Type B pancreatic cell (in vitro differentiated cells): Measurements from ENCODE around the gene CAPRIN1. TPM values are rescaled to one million over a fixed set of nuclear protein-coding genes. Genes with fewer than 3 reads are reported as not detected.

Experiments used
- DNase-seq: peaks from one replicate; pipeline ENCODE4 v3.0.0; 2021; ENCODE audit warnings: mixed read lengths; ENCODE audit not compliant: unreplicated experiment; ENCODE audit errors: extremely low spot score
- H3K27ac Mint-ChIP-seq: 2 replicates; pipeline ENCODE4 v1.8.0; 2021; ENCODE audit warnings: mild to moderate bottlenecking, mixed read lengths
- H3K27me3 Mint-ChIP-seq: 2 replicates; pipeline ENCODE4 v1.8.0; 2021; ENCODE audit warnings: mixed read lengths
- H3K36me3 Mint-ChIP-seq: 2 replicates; pipeline ENCODE4 v1.8.0; 2021; ENCODE audit warnings: mixed read lengths
- H3K4me1 Mint-ChIP-seq: one replicate; pipeline ENCODE4 v1.8.0; 2021; ENCODE audit warnings: mixed read lengths; ENCODE audit not compliant: unreplicated experiment
- H3K4me3 Mint-ChIP-seq: 2 replicates; pipeline ENCODE4 v1.8.0; 2021; ENCODE audit warnings: mild to moderate bottlenecking, mixed read lengths
- H3K9me3 Mint-ChIP-seq: 2 replicates; pipeline ENCODE4 v1.8.0; 2021; ENCODE audit warnings: mixed read lengths
- total RNA-seq: library from RNA; stranded (reverse); gene quantifications from 2 replicates; pipeline ENCODE4 v1.2.1, GENCODE V29; 2021; ENCODE audit warnings: low replicate concordance
- TF ChIP-seq, protein P1 (sequence below): fragments of 200-600 bp; sonication (generic); conservative IDR thresholded peaks from 2 replicates; pipeline ENCODE4 v1.5.0; 2021; ENCODE audit warnings: antibody characterized with exemption, mild to moderate bottlenecking

Gene CAPRIN1
- total RNA-seq, 1 donor from 2014 or later: 277 TPM

- no peak overlapping the region for H3K4me3 Mint-ChIP-seq
- H3K9me3 Mint-ChIP-seq: no peaks in the 10 kb centered on the region
- H3K36me3 Mint-ChIP-seq: peaks cover 29% of the 10 kb centered on the region
- no peak for DNase-seq
- TF ChIP-seq, protein P1, sequence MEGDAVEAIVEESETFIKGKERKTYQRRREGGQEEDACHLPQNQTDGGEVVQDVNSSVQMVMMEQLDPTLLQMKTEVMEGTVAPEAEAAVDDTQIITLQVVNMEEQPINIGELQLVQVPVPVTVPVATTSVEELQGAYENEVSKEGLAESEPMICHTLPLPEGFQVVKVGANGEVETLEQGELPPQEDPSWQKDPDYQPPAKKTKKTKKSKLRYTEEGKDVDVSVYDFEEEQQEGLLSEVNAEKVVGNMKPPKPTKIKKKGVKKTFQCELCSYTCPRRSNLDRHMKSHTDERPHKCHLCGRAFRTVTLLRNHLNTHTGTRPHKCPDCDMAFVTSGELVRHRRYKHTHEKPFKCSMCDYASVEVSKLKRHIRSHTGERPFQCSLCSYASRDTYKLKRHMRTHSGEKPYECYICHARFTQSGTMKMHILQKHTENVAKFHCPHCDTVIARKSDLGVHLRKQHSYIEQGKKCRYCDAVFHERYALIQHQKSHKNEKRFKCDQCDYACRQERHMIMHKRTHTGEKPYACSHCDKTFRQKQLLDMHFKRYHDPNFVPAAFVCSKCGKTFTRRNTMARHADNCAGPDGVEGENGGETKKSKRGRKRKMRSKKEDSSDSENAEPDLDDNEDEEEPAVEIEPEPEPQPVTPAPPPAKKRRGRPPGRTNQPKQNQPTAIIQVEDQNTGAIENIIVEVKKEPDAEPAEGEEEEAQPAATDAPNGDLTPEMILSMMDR: no peak
- no peaks in the 10 kb centered on the region for H3K4me1 Mint-ChIP-seq
- H3K27me3 Mint-ChIP-seq: no peaks in the 10 kb centered on the region
- no peak overlapping the region for H3K27ac Mint-ChIP-seq
Measured at GRCh38 chr11:34134765-34135164, 83.2 kb downstream of the CAPRIN1 start.

DNA sequence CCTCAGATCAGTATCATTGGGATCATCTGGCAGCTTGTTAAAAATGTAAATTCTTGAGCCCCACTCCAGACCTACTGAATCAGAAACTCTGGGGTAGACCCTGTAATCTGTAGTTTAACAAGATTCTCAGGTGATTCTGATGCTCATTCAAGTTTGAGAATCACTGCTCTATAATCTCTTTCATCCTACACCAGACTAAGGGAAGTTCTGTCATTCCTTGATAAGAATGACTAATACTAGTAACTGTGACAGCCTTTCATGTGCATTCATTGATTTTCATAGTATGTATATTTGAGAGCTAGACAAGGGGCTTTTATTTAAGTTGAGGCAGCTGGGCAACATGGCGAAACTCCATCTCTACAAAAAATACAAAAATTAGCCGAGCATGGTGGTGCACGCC lies 83.9 kb downstream of the CAPRIN1 start:
- TF ChIP-seq, protein P1: no peak
- H3K4me3 Mint-ChIP-seq: no peak overlapping the region
- H3K27me3 Mint-ChIP-seq: no peaks in the 10 kb centered on the region
- no peak for DNase-seq
- H3K4me1 Mint-ChIP-seq: no peaks in the 10 kb centered on the region
- peaks cover 29% of the 10 kb centered on the region for H3K36me3 Mint-ChIP-seq
- H3K9me3 Mint-ChIP-seq: no peaks in the 10 kb centered on the region
- H3K27ac Mint-ChIP-seq: no peak overlapping the region

- no peaks in the 10 kb centered on the region for H3K9me3 Mint-ChIP-seq
- H3K27ac Mint-ChIP-seq: no peak overlapping the region
- no peaks in the 10 kb centered on the region for H3K4me1 Mint-ChIP-seq
- no peak for DNase-seq
- H3K36me3 Mint-ChIP-seq: peaks cover 29% of the 10 kb centered on the region
- TF ChIP-seq, protein P1: no peak
- no peaks in the 10 kb centered on the region for H3K27me3 Mint-ChIP-seq
- no peak overlapping the region for H3K4me3 Mint-ChIP-seq
Measured at GRCh38 chr11:34136420-34136819, 84.9 kb downstream of the CAPRIN1 start.

DNA sequence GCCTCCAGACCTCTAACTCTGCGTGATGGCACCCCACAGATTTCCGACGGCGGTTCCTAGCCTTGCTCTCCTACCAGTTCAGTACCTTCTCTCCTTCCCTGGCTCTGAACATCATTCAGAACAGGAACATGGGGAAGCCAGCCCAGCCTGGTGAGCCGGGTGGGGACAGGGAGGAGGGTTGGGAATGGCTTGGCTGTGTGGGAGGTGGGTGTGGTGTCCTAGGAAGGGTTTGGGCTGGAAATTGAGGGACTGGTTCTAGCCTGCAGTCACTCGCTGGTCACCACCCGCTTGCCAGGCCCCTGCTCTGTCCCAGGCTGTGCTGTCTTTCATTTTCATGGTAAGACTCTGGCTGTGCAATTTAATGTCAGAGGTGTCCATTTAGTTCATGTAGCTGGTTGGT lies 87.8 kb downstream of the CAPRIN1 start:
- Mint-ChIP-seq H3K27ac (no peak overlapping the region), H3K4me3 (no peak overlapping the region), H3K36me3 (peaks cover 39% of the 10 kb centered on the region), H3K9me3 (no peaks in the 10 kb centered on the region), H3K4me1 (no peaks in the 10 kb centered on the region), H3K27me3 (no peaks in the 10 kb centered on the region)
- TF ChIP-seq, protein P1: no peak
- DNase-seq: no peak

GRCh38 chr11:34140149-34140548 lies 88.6 kb downstream of the CAPRIN1 start:
- DNase-seq: no peak
- no peak overlapping the region for H3K4me3 Mint-ChIP-seq
- no peaks in the 10 kb centered on the region for H3K27me3 Mint-ChIP-seq
- no peaks in the 10 kb centered on the region for H3K9me3 Mint-ChIP-seq
- H3K4me1 Mint-ChIP-seq: no peaks in the 10 kb centered on the region
- peaks cover 39% of the 10 kb centered on the region for H3K36me3 Mint-ChIP-seq
- TF ChIP-seq, protein P1: no peak
- H3K27ac Mint-ChIP-seq: no peak overlapping the region

GRCh38 chr11:34143048-34143447 lies 91.5 kb downstream of the CAPRIN1 start:
- Mint-ChIP-seq H3K4me1 (peaks cover 4% of the 10 kb centered on the region), H3K27me3 (no peaks in the 10 kb centered on the region), H3K27ac (no peak overlapping the region), H3K9me3 (no peaks in the 10 kb centered on the region), H3K4me3 (no peak overlapping the region), H3K36me3 (peaks cover 39% of the 10 kb centered on the region)
- TF ChIP-seq, protein P1: no peak
- no peak for DNase-seq
